ENCODE results near the gene FAM219B.

The FAM219B gene

GRCh38 chr15:74885461-74885860, 21.2 kb downstream of the FAM219B start:
- TF ChIP-seq EGR1 (IDR thresholded peaks at IDR 0.05) (no peak), CEBPB (IDR thresholded peaks at IDR 0.05) (no peak), TAF1 (IDR thresholded peaks at IDR 0.05; ENCODE audit: low read depth) (no peak), CREB1 (IDR thresholded peaks at IDR 0.05; ENCODE audit: low read depth) (no peak), RAD21 (IDR thresholded peaks at IDR 0.05; ENCODE audit: low read depth) (no peak), NFIC (IDR thresholded peaks at IDR 0.05) (no peak), ZBTB7A (IDR thresholded peaks at IDR 0.05; ENCODE audit: low read depth) (no peak), FOXM1 (IDR thresholded peaks at IDR 0.05; ENCODE audit: borderline replicate concordance, low read depth) (no peak), TCF12 (IDR thresholded peaks at IDR 0.05; ENCODE audit: low read depth) (no peak), YY1 (IDR thresholded peaks at IDR 0.05; ENCODE audit: low read depth) (no peak), TEAD4 (IDR thresholded peaks at IDR 0.05) (no peak), USF1 (IDR thresholded peaks at IDR 0.05) (no peak), REST (IDR thresholded peaks at IDR 0.05; ENCODE audit: low read depth) (no peak), EP300 (IDR thresholded peaks at IDR 0.05; ENCODE audit: borderline replicate concordance) (no peak), MAX (IDR thresholded peaks at IDR 0.05) (no peak)

- no peak for TF ChIP-seq EP300 (IDR thresholded peaks at IDR 0.05; ENCODE audit: borderline replicate concordance)
- no peak for TF ChIP-seq NFIC (IDR thresholded peaks at IDR 0.05)
- TF ChIP-seq FOXM1 (IDR thresholded peaks at IDR 0.05; ENCODE audit: borderline replicate concordance, low read depth), result no peak
- no peak for TF ChIP-seq TAF1 (IDR thresholded peaks at IDR 0.05; ENCODE audit: low read depth)
- no peak for TF ChIP-seq USF1 (IDR thresholded peaks at IDR 0.05)
- TF ChIP-seq CREB1 (IDR thresholded peaks at IDR 0.05; ENCODE audit: low read depth), result no peak
- TF ChIP-seq RAD21 (IDR thresholded peaks at IDR 0.05; ENCODE audit: low read depth), result no peak
- no peak for TF ChIP-seq YY1 (IDR thresholded peaks at IDR 0.05; ENCODE audit: low read depth)
- TF ChIP-seq EGR1 (IDR thresholded peaks at IDR 0.05), result no peak
- TF ChIP-seq CEBPB (IDR thresholded peaks at IDR 0.05), result no peak
- no peak for TF ChIP-seq REST (IDR thresholded peaks at IDR 0.05; ENCODE audit: low read depth)
- no peak for TF ChIP-seq TEAD4 (IDR thresholded peaks at IDR 0.05)
- TF ChIP-seq MAX (IDR thresholded peaks at IDR 0.05), result no peak
- no peak for TF ChIP-seq TCF12 (IDR thresholded peaks at IDR 0.05; ENCODE audit: low read depth)
- TF ChIP-seq ZBTB7A (IDR thresholded peaks at IDR 0.05; ENCODE audit: low read depth), result no peak
These were observed 22.0 kb downstream of the FAM219B start for GRCh38 chr15:74884428-74885223.

- no peak for TF ChIP-seq YY1 (IDR thresholded peaks at IDR 0.05; ENCODE audit: low read depth)
- TF ChIP-seq NFIC (IDR thresholded peaks at IDR 0.05), result no peak
- TF ChIP-seq EP300 (IDR thresholded peaks at IDR 0.05; ENCODE audit: borderline replicate concordance), result no peak
- TF ChIP-seq RAD21 (IDR thresholded peaks at IDR 0.05; ENCODE audit: low read depth), result no peak
- no peak for TF ChIP-seq ZBTB7A (IDR thresholded peaks at IDR 0.05; ENCODE audit: low read depth)
- TF ChIP-seq CREB1 (IDR thresholded peaks at IDR 0.05; ENCODE audit: low read depth), result no peak
- TF ChIP-seq EGR1 (IDR thresholded peaks at IDR 0.05), result no peak
- TF ChIP-seq REST (IDR thresholded peaks at IDR 0.05; ENCODE audit: low read depth), result no peak
- no peak for TF ChIP-seq TEAD4 (IDR thresholded peaks at IDR 0.05)
- TF ChIP-seq USF1 (IDR thresholded peaks at IDR 0.05), result no peak
- no peak for TF ChIP-seq FOXM1 (IDR thresholded peaks at IDR 0.05; ENCODE audit: borderline replicate concordance, low read depth)
- TF ChIP-seq TCF12 (IDR thresholded peaks at IDR 0.05; ENCODE audit: low read depth), result no peak
- TF ChIP-seq CEBPB (IDR thresholded peaks at IDR 0.05), result no peak
- no peak for TF ChIP-seq TAF1 (IDR thresholded peaks at IDR 0.05; ENCODE audit: low read depth)
- TF ChIP-seq MAX (IDR thresholded peaks at IDR 0.05), result no peak
These were observed 24.1 kb downstream of the FAM219B start for GRCh38 chr15:74882528-74882927.
